ENCODE data around the gene LCORL.

- TF ChIP-seq CTCF (IDR thresholded peaks at IDR 0.05) (no peak), POLR2A (IDR thresholded peaks at IDR 0.05) (no peak)
Measured at GRCh38 chr4:17898553-17899055, 123.0 kb downstream of the LCORL start.

All from Peyer's patch (tissue), 4 donors.